IMR-90 (cell line): Measurements from ENCODE around the gene ADCK2. TPM values are rescaled to one million over a fixed set of nuclear protein-coding genes. Genes with fewer than 3 reads are reported as not detected.

Experiments used
- ATAC-seq: fragments of 200-7000 bp; cut with Tn5 transposase; 2 replicates; pipeline ENCODE4 v1.9.1; 2020; ENCODE audit warnings: low read depth, mild to moderate bottlenecking, moderate library complexity
- BruUV-seq: library from RNA; stranded (reverse); fragments of 400-500 nt; replicated peaks from 2 replicates; lab custom pipeline; 2021; lab: Mats Ljungman, UMichigan
- CTCF ChIA-PET: fragments of 300-600 bp; formaldehyde crosslinking; extraction: SDS; loops from one replicate; lab custom pipeline; 2021; ENCODE audit warnings: antibody characterized with exemption; lab: Yijun Ruan, JAX
- POLR2A ChIA-PET: fragments of 300-600 bp; sonication (Branson Sonifier 250); formaldehyde crosslinking; loops from one replicate; lab custom pipeline; 2022; ENCODE audit warnings: antibody characterized with exemption; ENCODE audit not compliant: unreplicated experiment; lab: Charles Lee
- DNase-seq: peaks from one replicate; pipeline ENCODE4 v3.0.0; 2013
- H2AFZ ChIP-seq: replicated peaks from 2 replicates; pipeline ENCODE3; 2013; ENCODE audit warnings: low read length, mild to moderate bottlenecking; ENCODE audit not compliant: poor library complexity
- H2AK5ac ChIP-seq: 2 replicates; pipeline ENCODE4 v1.6.1; 2013; ENCODE audit warnings: low read depth, low read length, inconsistent platforms
- H2AK9ac ChIP-seq: replicated peaks from 2 replicates; pipeline ENCODE3; 2013; ENCODE audit warnings: mild to moderate bottlenecking, low read depth, low read length, moderate library complexity; ENCODE audit not compliant: poor library complexity
- H2BK120ac ChIP-seq: 2 replicates; pipeline ENCODE4 v1.6.1; 2013; ENCODE audit warnings: low read depth, low read length, inconsistent platforms
- H2BK15ac ChIP-seq: 3 replicates; pipeline ENCODE4 v1.6.1; 2013; ENCODE audit warnings: low read depth, low read length, inconsistent platforms
- H2BK20ac ChIP-seq: 2 replicates; pipeline ENCODE4 v1.6.1; 2013; ENCODE audit warnings: low read depth, mild to moderate bottlenecking, inconsistent platforms, low read length, moderate library complexity
- H2BK5ac ChIP-seq: 2 replicates; pipeline ENCODE4 v1.6.1; 2013; ENCODE audit warnings: mild to moderate bottlenecking, low read depth, low read length, inconsistent platforms; ENCODE audit not compliant: poor library complexity, severe bottlenecking
- H3K14ac ChIP-seq: replicated peaks from 2 replicates; pipeline ENCODE4 v1.6.1; 2013; ENCODE audit warnings: low read depth, low read length, inconsistent platforms
- H3K18ac ChIP-seq: 2 replicates; pipeline ENCODE4 v1.6.1; 2013; ENCODE audit warnings: low read depth, low read length, control low read depth
- H3K23ac ChIP-seq: 2 replicates; pipeline ENCODE4 v1.6.1; 2013; ENCODE audit warnings: low read depth, low read length, inconsistent platforms
- H3K27ac ChIP-seq: 2 replicates; pipeline ENCODE4 v1.5.1; 2013; ENCODE audit warnings: mild to moderate bottlenecking, control low read depth, low read length; ENCODE audit not compliant: insufficient read depth
- H3K27me3 ChIP-seq: 2 replicates; pipeline ENCODE4 v1.6.1; 2013; ENCODE audit warnings: low read length; ENCODE audit not compliant: control insufficient read depth, insufficient read depth
- H3K36me3 ChIP-seq: 2 replicates; pipeline ENCODE4 v1.6.1; 2013; ENCODE audit warnings: low read length, mixed read lengths; ENCODE audit not compliant: control insufficient read depth, insufficient read depth
- H3K4ac ChIP-seq: 2 replicates; pipeline ENCODE4 v1.6.1; 2013; ENCODE audit warnings: low read depth, low read length, inconsistent platforms
- H3K4me1 ChIP-seq: 2 replicates; pipeline ENCODE4 v1.6.1; 2013; ENCODE audit warnings: low read length, mixed read lengths; ENCODE audit not compliant: control insufficient read depth, insufficient read depth
- H3K4me2 ChIP-seq: 2 replicates; pipeline ENCODE4 v1.6.1; 2013; ENCODE audit warnings: low read depth, mild to moderate bottlenecking, control low read depth, low read length, moderate library complexity
- H3K4me3 ChIP-seq: 2 replicates; pipeline ENCODE4 v1.5.1; 2013; ENCODE audit warnings: low read depth, mild to moderate bottlenecking, control low read depth, low read length, moderate library complexity; ENCODE audit not compliant: insufficient read depth
- H3K56ac ChIP-seq: 2 replicates; pipeline ENCODE4 v1.6.1; 2013; ENCODE audit warnings: low read length, inconsistent platforms; ENCODE audit not compliant: insufficient read depth; ENCODE audit errors: extremely low read depth
- H3K79me1 ChIP-seq, 2 experiments: 2 replicates each; pipeline ENCODE4 v1.6.1; 2013; ENCODE audit warnings: low read length in 2 of 2, inconsistent platforms in 1 of 2, low read depth in 1 of 2
- H3K9ac ChIP-seq: 2 replicates; pipeline ENCODE4 v1.6.1; 2013; ENCODE audit warnings: low read depth, low read length, control low read depth
- H3K9me1 ChIP-seq: 2 replicates; pipeline ENCODE4 v1.6.1; 2013; ENCODE audit warnings: low read length, inconsistent platforms; ENCODE audit not compliant: insufficient read depth
- H3K9me3 ChIP-seq: 2 replicates; pipeline ENCODE4 v1.6.1; 2013; ENCODE audit warnings: low read length; ENCODE audit not compliant: control insufficient read depth, insufficient read depth
- H4K20me1 ChIP-seq: 2 replicates; pipeline ENCODE4 v1.6.1; 2013; ENCODE audit warnings: low read length, inconsistent platforms; ENCODE audit not compliant: insufficient read depth
- H4K5ac ChIP-seq: 2 replicates; pipeline ENCODE4 v1.6.1; 2013; ENCODE audit warnings: mild to moderate bottlenecking, low read depth, low read length, control low read depth
- H4K8ac ChIP-seq, 2 experiments: 2 replicates each; pipeline ENCODE4 v1.6.1; 2013; ENCODE audit warnings: low read depth in 2 of 2, low read length in 2 of 2, control low read depth in 1 of 2, inconsistent platforms in 1 of 2
- H4K91ac ChIP-seq: 2 replicates; pipeline ENCODE4 v1.6.1; 2013; ENCODE audit warnings: low read depth, low read length, inconsistent platforms; ENCODE audit not compliant: insufficient read depth
- MAZ ChIP-seq: IDR thresholded peaks from 2 replicates; pipeline ENCODE4 v1.6.1; 2012; ENCODE audit warnings: low read depth, mild to moderate bottlenecking, low read length, improper control_type of control experiment, moderate library complexity, borderline replicate concordance
- WGBS, 2 experiments: methylation state at CpG; one replicate each; pipeline versions ENCODE4 v1.1.5 to v1.1.7; 2013; ENCODE audit warnings: missing lambda C conversion rate in 2 of 2; ENCODE audit not compliant: insufficient read length in 1 of 2; ENCODE audit errors: extremely low coverage in 2 of 2; 5-methylcytosine and 5-hydroxymethylcytosine counted together
- dilution Hi-C: fragments of 300-500 bp; cut with HindIII; formaldehyde crosslinking; loops from one replicate; pipeline ENCODE4 v1.14.3; 2018; ENCODE audit warnings: low sequenced_read_pairs; ENCODE audit not compliant: unreplicated experiment
- in situ Hi-C: fragments of 300-500 bp; cut with MboI; formaldehyde crosslinking; loops from 3 replicates; pipeline ENCODE4 v1.14.3; 2019; ENCODE audit warnings: low sequenced_read_pairs, inconsistent platforms, mixed read lengths
- intact Hi-C: fragments of 100-400 bp; cut with micrococcal nuclease; formaldehyde crosslinking; loops from 2 replicates; pipeline ENCODE4 v1.10.0; 2022
- polyA plus RNA-seq, 3 experiments: library from polyadenylated mRNA; depleted of rRNA; stranded (reverse); fragments of >200 nt; gene quantifications; 2 replicates each; pipeline ENCODE4 v1.2.3, GENCODE V29; 2012; ENCODE audit warnings: low replicate concordance in 1 of 3
- total RNA-seq: library from RNA; depleted of rRNA; stranded (reverse); fragments of >200 nt; gene quantifications from 2 replicates; pipeline ENCODE4 v1.2.3, GENCODE V29; 2012

The ADCK2 gene
- total and polyA plus RNA-seq, 2 of the 4 experiments (the other 2 are of a cell fraction) = 7.1 to 10.0 TPM

- no peak overlapping the region for H2BK120ac ChIP-seq
- no TSS peak for BruUV-seq
- ChIA-PET POLR2A (interaction anchor here (0.6 kb wide), 1 partner anchor 99 kb away, joined by 3 read pairs; no protein-coding TSS in a partner anchor), CTCF (no interaction called here)
- H3K27ac ChIP-seq = no peak overlapping the region
- intact Hi-C loops (loop anchor here (5.0 kb wide), 1 partner anchor 854 kb away; no protein-coding TSS in a partner anchor), dilution Hi-C loops (no loop called here), in situ Hi-C loops (no loop called here)
- no peak overlapping the region for H2AK9ac ChIP-seq
- no peaks in the 10 kb centered on the region for H4K20me1 ChIP-seq
- H2BK5ac ChIP-seq = no peak overlapping the region
- no peak overlapping the region for H2BK15ac ChIP-seq
- no peak for TF ChIP-seq MAZ
- H3K4me2 ChIP-seq = no peak overlapping the region
- H3K9me3 ChIP-seq = no peaks in the 10 kb centered on the region
- no peak overlapping the region for H4K91ac ChIP-seq
- H2BK20ac ChIP-seq = no peak overlapping the region
- no peak overlapping the region for H4K8ac ChIP-seq
- 85% methylated on average over 3 of the region's 7 CpGs; no CpG with 5 or more reads in 1 of the 2 experiments for WGBS, 2 experiments
- no peaks in the 10 kb centered on the region for H3K27me3 ChIP-seq
- H2AFZ ChIP-seq = no peak overlapping the region
- H3K79me1 ChIP-seq = peaks cover 0 to 6% of the 10 kb centered on the region in 2 experiments; a peak in 1 of 4 replicates
- H3K23ac ChIP-seq = no peak overlapping the region
- 0 out of 2 replicates have a peak, but pooled peaks cover under 1% of the 10 kb centered on the region for H3K4me1 ChIP-seq
- H3K4ac ChIP-seq = no peak overlapping the region
- no peak overlapping the region for H3K14ac ChIP-seq
- H4K5ac ChIP-seq = no peak overlapping the region
- no peak for ATAC-seq
- H3K4me3 ChIP-seq = no peak overlapping the region
- H3K18ac ChIP-seq = no peak overlapping the region
- no peak overlapping the region for H3K56ac ChIP-seq
- DNase-seq = no peak
- no peak overlapping the region for H2AK5ac ChIP-seq
- no peak overlapping the region for H3K9ac ChIP-seq
- peaks cover 5% of the 10 kb centered on the region for H3K36me3 ChIP-seq
- H3K9me1 ChIP-seq = peaks cover 4% of the 10 kb centered on the region; the same call in 1 of the 2 replicates
Measured at GRCh38 chr7:140678816-140679130, 6.0 kb downstream of the ADCK2 start.
